Hippocampal formation (tissue), 2 donors: ENCODE data around the gene TMEM82.

Experiments used
- DNase-seq, 2 donors: peaks; one replicate each; lab custom pipeline; 2025; lab: John Stamatoyannopoulos, UW

TMEM82 gene

DNA sequence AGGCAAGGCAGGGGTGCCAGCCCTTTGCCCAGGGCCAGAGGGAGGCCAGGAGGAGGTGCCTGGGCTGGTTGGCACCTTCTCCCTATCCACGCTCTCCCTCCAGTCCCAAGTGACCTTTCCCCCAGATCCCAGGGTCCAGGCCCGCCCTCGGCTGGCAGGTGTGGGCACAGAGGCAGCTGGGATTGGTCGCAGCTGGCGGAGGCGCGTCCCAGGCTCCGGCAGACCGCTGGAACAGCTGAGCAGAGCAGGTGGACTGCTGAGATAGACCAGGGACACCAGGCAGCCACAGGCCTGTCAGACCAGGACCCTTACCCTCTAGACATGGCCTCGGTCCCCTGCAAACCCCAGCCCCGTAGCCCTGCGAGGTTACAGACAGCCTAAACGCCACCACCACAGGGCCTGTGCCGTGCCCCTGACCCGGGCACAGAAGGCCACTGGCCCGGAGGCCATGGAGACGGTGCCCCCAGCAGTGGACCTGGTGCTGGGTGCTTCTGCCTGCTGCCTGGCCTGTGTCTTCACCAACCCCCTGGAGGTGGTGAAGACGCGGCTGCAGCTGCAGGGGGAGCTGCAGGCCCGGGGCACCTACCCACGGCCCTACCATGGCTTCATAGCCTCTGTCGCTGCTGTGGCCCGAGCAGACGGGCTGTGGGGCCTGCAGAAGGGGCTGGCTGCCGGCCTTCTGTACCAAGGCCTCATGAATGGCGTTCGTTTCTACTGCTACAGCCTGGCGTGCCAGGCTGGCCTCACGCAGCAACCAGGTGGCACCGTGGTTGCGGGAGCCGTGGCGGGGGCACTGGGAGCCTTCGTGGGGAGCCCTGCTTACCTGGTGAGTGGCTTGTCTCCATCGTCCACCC is 6.0 kb upstream of the TMEM82 start, which contains the start of gene SLC25A34:
SLC25A34 (plus strand) TSS at position 221 of the 854 bp plus-strand sequence; CDS start at position 449, 228 bp downstream.
- DNase-seq, result peak in 1 of 2 donors; percentile 14

- DNase-seq, result no peak
Observed at GRCh38 chr1:15736892-15737261, 5.4 kb upstream of the TMEM82 start.

GRCh38 chr1:15737324-15738319 is 4.7 kb upstream of the TMEM82 start:
- no peak for DNase-seq

GRCh38 chr1:15738416-15739113 is 3.7 kb upstream of the TMEM82 start:
- no peak for DNase-seq

- no peak for DNase-seq
Observed at GRCh38 chr1:15739259-15739658, 3.0 kb upstream of the TMEM82 start.

- no peak for DNase-seq
Observed at GRCh38 chr1:15739745-15740144, 2.6 kb upstream of the TMEM82 start.

GRCh38 chr1:15740924-15741850 is 1.1 kb upstream of the TMEM82 start:
- DNase-seq, result peak; percentile 30 to 42

GRCh38 chr1:15744122-15744679 is 1.9 kb downstream of the TMEM82 start:
- DNase-seq, result no peak

- DNase-seq, result no peak
Observed at GRCh38 chr1:15747378-15747777, 5.1 kb downstream of the TMEM82 start.

DNA sequence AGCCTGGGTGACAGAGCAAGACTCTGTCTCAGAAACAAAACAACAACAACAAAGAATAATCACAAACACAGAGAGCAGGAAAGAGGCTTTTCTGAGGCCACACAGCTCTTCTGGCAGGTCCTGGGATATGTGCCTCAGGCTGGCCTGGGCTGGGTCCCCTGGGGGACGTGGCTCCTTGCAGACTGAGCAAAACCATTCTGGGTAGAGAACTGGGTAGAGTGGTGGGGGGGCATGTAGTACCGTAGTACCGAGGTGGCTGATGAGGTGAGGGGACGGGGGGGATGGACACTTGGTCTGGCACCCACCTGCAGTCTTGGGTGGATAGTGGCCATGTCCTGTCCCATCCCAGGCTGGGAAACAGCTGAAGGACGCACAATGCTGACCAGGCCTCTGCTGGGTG is 6.0 kb downstream of the TMEM82 start:
- DNase-seq, result no peak

DNA sequence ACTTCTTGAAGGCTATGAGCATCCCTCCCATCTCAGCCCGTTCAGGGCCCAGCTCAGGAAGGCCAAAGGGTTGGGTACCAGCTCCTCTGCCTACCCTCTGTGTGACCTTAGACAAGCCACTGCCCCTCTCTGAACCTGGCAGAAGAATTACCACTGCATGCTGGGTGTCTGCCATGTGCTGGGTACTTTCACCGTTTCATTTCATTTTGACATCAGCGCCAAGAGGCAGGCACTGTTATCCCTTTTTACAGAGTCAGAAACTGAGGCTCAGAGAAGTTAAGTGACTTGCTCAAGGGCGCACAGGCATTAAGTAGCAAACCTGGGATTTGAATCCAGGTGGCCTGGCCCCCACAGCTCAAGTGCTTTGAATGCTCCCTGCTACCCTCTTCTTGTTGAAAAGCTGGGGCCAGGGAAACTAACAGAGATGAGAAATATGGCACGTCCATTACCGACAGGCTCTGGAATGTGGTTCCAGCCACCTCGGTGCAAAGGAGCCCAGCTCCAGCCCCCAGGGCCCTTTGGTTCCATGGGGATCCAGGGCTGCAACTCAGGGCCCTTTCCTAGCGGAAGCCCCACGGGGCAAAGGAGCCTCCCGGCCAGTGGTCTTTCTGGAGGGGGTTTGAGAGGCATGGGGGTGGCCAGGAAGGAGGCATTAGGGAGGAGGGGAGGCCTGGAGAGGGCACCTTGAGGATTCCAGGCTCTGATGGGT is 6.5 kb downstream of the TMEM82 start:
- no peak for DNase-seq

GRCh38 chr1:15749399-15750291 is 7.3 kb downstream of the TMEM82 start:
- DNase-seq, result no peak

- DNase-seq, result no peak
Observed at GRCh38 chr1:15750924-15751323, 8.6 kb downstream of the TMEM82 start.

GRCh38 chr1:15751717-15752116 is 9.4 kb downstream of the TMEM82 start:
- no peak for DNase-seq

GRCh38 chr1:15753776-15754175 is 11.5 kb downstream of the TMEM82 start:
- no peak for DNase-seq

DNA sequence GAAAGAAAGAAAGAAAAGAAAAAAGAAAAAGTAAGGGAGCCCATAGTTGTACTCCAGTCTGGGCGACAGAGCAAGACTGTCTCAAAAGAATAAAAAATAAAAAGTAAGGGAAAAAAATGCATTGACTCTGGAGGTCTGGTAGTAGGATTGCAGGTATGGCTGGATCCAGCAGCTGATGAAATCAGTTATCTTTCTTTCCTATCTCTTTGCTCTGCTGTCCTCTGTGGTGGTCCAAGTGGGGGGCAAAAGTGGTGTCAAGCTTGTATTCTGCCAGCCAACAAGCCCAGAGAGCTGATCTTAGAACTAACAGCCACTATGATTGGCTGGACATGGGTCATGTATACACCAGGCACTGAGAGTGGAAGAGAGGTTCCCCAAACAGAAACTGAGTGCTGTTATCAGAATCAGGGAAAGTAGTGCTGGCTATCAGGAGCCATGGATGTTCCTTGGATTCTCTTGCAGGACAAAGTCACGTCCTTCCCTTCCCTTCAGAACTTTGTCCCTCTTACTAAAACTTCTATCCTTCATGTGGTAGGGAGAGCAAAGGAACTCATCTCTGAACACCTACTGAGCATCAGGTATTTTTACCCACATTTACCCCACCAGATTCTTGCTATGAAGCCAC is 12.8 kb downstream of the TMEM82 start:
- DNase-seq, result no peak

DNA sequence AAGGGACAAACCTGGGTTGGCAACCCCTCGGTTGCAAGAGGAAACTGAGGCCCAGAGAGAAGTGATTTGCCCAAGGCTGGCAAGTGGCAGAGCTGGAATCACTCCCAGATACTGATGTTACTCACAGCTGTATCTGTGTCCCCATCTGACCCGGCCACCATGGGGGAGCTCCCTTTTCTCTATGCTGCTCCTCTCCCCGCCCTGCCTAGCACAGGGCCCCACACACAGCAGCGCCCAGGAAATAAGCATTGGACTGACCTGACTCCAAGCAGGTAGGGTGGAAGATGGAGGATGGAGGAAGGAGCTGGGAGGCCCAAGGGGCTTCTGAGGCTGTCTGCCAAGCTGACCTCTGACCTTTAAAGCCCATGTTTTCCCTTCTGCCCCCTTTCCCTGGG is 13.3 kb downstream of the TMEM82 start:
- no peak for DNase-seq
